Stimulated activated memory B cell treated with anti-CD40 and anti-IgM and Interleukin-4, amounts not matched to agents 10 μg/mL and 1 μg/mL and 100 μg/mL, for 72 hours (primary cell): ENCODE measurements around the gene BNC2.

Source experiments
- ATAC-seq: fragments of 150-1000 bp; cut with Tn5 transposase; 2 replicates; pipeline ENCODE4 v1.10.0; 2021
- H3K27ac Mint-ChIP-seq: one replicate; pipeline ENCODE4 v1.8.0; 2022; ENCODE audit warnings: mild to moderate bottlenecking, mixed read lengths
- H3K27me3 Mint-ChIP-seq: one replicate; pipeline ENCODE4 v1.8.0; 2022; ENCODE audit warnings: mixed read lengths
- H3K36me3 Mint-ChIP-seq: one replicate; pipeline ENCODE4 v1.8.0; 2022; ENCODE audit warnings: mixed read lengths
- H3K4me1 Mint-ChIP-seq: one replicate; pipeline ENCODE4 v1.8.0; 2022; ENCODE audit warnings: mixed read lengths
- H3K4me3 Mint-ChIP-seq: one replicate; pipeline ENCODE4 v1.8.0; 2022; ENCODE audit warnings: mild to moderate bottlenecking, moderate library complexity, mixed read lengths
- H3K9me3 Mint-ChIP-seq: one replicate; pipeline ENCODE4 v1.8.0; 2022; ENCODE audit warnings: mixed read lengths

Gene BNC2

GRCh38 chr9:16427873-16428427 lies 442.5 kb downstream of the BNC2 start:
- Mint-ChIP-seq H3K27me3 (no peaks in the 10 kb centered on the region), H3K4me1 (no peaks in the 10 kb centered on the region), H3K4me3 (no peak overlapping the region), H3K9me3 (no peaks in the 10 kb centered on the region), H3K27ac (no peak overlapping the region), H3K36me3 (no peaks in the 10 kb centered on the region)
- ATAC-seq = no peak

DNA sequence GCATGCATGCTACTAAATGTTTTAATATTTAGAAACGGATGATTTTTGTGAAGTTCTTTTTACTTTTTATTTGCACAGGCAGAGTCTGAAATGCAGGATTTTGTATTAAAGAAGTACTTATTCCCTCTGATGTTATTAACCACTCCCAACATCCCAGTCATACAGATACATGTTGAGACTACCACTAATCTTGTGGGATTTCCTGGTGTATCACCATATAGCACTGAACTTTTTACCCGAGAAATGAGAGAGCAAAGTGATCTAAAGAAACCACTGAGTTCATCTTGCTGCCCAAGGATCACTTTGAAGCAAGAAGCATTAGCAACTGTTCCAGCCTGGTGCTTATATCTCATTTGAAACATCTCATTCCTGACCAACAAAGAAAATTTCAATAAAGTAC lies 443.8 kb downstream of the BNC2 start:
- H3K27me3 Mint-ChIP-seq = no peaks in the 10 kb centered on the region
- ATAC-seq = no peak
- H3K4me3 Mint-ChIP-seq = no peak overlapping the region
- H3K9me3 Mint-ChIP-seq = no peaks in the 10 kb centered on the region
- H3K36me3 Mint-ChIP-seq = no peaks in the 10 kb centered on the region
- H3K4me1 Mint-ChIP-seq = no peaks in the 10 kb centered on the region
- H3K27ac Mint-ChIP-seq = no peak overlapping the region

DNA sequence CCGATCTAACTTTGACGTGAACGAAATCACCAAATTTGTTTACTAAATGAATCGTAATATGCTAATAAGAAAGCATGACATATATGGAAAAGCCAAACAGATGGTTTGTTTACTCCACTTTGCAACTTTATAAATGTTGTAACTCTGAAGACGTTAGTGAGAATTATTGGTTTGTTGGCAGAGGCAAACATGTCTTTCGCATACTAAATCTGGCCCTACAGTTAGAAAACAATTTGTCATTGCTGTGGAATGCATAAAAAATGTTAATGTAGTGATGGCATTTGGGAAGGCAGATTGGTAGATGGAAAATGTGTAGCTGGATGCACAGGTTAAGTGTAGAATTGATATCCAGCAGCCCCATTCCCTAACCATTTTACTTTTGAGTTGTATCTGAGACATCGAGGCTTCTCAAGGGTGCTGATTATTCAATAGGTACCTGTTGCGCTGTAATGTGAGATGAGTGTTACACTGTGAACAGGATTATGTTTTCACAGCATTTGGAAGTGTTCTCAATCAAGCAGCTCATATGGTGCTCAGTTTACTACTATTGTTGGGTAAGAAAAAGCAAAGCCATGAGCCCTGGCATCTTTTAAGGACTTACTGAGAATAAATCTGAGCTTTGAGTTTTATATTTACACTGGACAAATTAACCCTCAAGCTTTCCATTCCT lies 444.8 kb downstream of the BNC2 start:
- H3K27me3 Mint-ChIP-seq = no peaks in the 10 kb centered on the region
- no peaks in the 10 kb centered on the region for H3K36me3 Mint-ChIP-seq
- ATAC-seq = no peak
- H3K9me3 Mint-ChIP-seq = no peaks in the 10 kb centered on the region
- no peaks in the 10 kb centered on the region for H3K4me1 Mint-ChIP-seq
- H3K27ac Mint-ChIP-seq = no peak overlapping the region
- no peak overlapping the region for H3K4me3 Mint-ChIP-seq

- Mint-ChIP-seq H3K27ac (no peak overlapping the region), H3K4me3 (no peak overlapping the region), H3K9me3 (no peaks in the 10 kb centered on the region), H3K4me1 (no peaks in the 10 kb centered on the region), H3K27me3 (no peaks in the 10 kb centered on the region), H3K36me3 (no peaks in the 10 kb centered on the region)
- no peak for ATAC-seq
These were observed 448.4 kb downstream of the BNC2 start for GRCh38 chr9:16422114-16422513.

DNA sequence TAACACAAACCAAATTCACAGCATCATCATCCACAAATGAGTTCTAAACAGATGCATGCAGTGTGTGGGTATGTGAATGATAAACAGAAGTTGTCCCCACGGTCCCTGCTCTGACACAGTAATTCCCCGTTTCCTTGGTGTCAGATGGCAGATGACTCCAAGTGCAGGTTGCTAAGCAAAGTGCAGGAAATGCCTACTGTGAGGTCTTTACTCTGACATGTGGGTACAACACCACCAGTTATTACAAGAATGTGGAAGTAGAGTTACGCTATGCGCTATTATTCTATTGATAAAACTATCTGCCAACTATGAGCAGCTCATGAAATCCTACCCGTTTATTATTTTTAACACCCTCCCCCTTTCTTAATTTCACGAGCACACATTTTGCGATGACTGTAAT lies 448.9 kb downstream of the BNC2 start:
- no peaks in the 10 kb centered on the region for H3K4me1 Mint-ChIP-seq
- no peak overlapping the region for H3K27ac Mint-ChIP-seq
- H3K27me3 Mint-ChIP-seq = no peaks in the 10 kb centered on the region
- H3K36me3 Mint-ChIP-seq = no peaks in the 10 kb centered on the region
- no peaks in the 10 kb centered on the region for H3K9me3 Mint-ChIP-seq
- no peak for ATAC-seq
- H3K4me3 Mint-ChIP-seq = no peak overlapping the region

DNA sequence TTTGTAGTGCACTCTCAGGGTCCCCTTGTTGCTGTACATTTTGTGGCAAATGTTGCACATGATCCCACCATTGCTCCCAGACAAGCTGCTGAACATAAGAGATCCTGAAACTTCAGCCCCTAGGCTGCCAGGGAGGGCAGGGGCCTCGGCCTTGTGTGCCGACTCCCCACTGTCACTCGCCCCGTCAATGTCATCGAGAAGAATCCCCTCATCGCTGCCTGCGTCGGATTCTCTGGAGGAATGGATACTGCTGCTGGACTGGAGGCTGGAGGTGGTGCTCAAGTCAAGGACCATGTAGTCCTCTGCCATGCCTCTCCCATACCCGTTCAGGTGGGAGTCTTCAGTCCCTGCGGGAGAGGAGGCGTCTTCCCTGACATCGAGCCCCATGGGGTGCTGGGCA lies 451.3 kb downstream of the BNC2 start:
- no peak overlapping the region for H3K4me3 Mint-ChIP-seq
- H3K27ac Mint-ChIP-seq = no peak overlapping the region
- no peaks in the 10 kb centered on the region for H3K4me1 Mint-ChIP-seq
- no peaks in the 10 kb centered on the region for H3K9me3 Mint-ChIP-seq
- no peak for ATAC-seq
- no peaks in the 10 kb centered on the region for H3K36me3 Mint-ChIP-seq
- H3K27me3 Mint-ChIP-seq = no peaks in the 10 kb centered on the region

DNA sequence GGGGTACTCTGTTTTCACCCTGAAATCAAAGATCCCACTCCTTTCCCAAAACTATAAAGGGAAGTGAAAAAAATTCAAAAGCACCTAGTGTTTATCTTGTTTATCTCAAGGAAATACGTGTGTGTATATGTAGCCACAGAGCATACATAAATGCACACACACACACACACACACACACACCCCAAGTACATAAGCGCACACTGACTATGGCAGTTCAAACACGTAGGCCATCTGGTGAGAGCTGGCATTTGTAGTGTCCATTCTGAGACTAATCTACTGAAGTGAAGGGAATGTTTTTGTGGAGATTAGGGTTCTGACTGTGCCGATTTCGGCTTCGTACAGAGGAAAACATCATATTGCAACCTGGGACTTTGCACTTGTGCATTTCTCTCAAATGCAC lies 451.7 kb downstream of the BNC2 start:
- Mint-ChIP-seq H3K4me3 (no peak overlapping the region), H3K4me1 (no peaks in the 10 kb centered on the region), H3K27me3 (no peaks in the 10 kb centered on the region)

GRCh38 chr9:16417749-16418148 lies 452.7 kb downstream of the BNC2 start:
- H3K9me3 Mint-ChIP-seq = no peaks in the 10 kb centered on the region
- no peak for ATAC-seq
- no peaks in the 10 kb centered on the region for H3K36me3 Mint-ChIP-seq

More for the DNA sequence above, 451.7 kb downstream of the BNC2 start:
- Mint-ChIP-seq H3K9me3 (no peaks in the 10 kb centered on the region), H3K36me3 (no peaks in the 10 kb centered on the region), H3K27ac (no peak overlapping the region)
- ATAC-seq = no peak

DNA sequence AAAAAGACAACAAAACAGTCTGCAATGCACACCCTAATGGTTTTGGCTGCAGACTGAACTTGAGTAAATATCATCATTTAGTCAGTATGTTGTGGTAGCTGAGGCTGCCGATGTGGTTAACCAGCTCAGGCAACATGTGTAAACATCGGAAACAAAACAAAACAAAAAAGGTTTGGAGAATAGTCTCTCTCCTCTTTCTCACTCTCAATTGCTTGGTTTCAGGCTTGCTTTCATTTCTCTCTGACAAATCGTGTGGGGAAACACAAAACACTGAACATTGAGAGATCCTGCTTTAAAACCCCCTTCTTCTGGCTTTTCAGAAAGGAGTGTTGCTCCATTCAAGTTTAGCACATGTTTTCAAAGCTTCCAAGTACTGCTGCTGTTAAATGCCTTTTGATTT lies 453.3 kb downstream of the BNC2 start:
- Mint-ChIP-seq H3K36me3 (no peaks in the 10 kb centered on the region), H3K4me3 (no peak overlapping the region), H3K27ac (no peak overlapping the region), H3K4me1 (no peaks in the 10 kb centered on the region), H3K27me3 (no peaks in the 10 kb centered on the region), H3K9me3 (peaks cover 3% of the 10 kb centered on the region)
- ATAC-seq = no peak

More at GRCh38 chr9:16417749-16418148, 452.7 kb downstream of the BNC2 start:
- H3K27ac Mint-ChIP-seq = no peak overlapping the region
- H3K27me3 Mint-ChIP-seq = no peaks in the 10 kb centered on the region
- H3K4me3 Mint-ChIP-seq = no peak overlapping the region
- H3K4me1 Mint-ChIP-seq = no peaks in the 10 kb centered on the region

DNA sequence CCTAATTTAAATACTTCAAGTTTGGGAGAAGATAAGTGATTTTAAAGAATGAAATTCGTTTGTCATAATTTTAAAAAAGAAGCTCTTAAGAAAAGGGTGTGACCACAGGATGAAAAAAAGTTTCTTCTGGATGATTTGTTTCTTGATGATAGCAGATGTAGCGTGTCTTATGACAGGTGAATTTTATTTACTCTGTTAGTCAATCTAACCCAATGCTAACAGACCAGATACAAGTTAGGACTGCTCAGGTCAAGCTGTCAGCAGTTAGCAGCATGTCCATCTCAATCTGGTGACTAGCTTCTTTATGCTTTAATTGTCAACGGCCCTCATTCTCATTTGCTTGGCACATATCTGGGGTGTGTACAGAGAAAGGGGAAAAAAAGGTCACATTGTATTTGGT lies 456.0 kb downstream of the BNC2 start:
- H3K36me3 Mint-ChIP-seq = no peaks in the 10 kb centered on the region
- no peak overlapping the region for H3K27ac Mint-ChIP-seq
- peaks cover 3% of the 10 kb centered on the region for H3K9me3 Mint-ChIP-seq
- H3K4me3 Mint-ChIP-seq = no peak overlapping the region
- no peaks in the 10 kb centered on the region for H3K27me3 Mint-ChIP-seq
- ATAC-seq = no peak
- no peaks in the 10 kb centered on the region for H3K4me1 Mint-ChIP-seq

- ATAC-seq = no peak
- Mint-ChIP-seq H3K4me3 (no peak overlapping the region), H3K4me1 (no peaks in the 10 kb centered on the region), H3K27ac (no peak overlapping the region), H3K9me3 (peaks cover 3% of the 10 kb centered on the region), H3K27me3 (no peaks in the 10 kb centered on the region), H3K36me3 (no peaks in the 10 kb centered on the region)
These were observed 456.9 kb downstream of the BNC2 start for GRCh38 chr9:16413509-16414016.

DNA sequence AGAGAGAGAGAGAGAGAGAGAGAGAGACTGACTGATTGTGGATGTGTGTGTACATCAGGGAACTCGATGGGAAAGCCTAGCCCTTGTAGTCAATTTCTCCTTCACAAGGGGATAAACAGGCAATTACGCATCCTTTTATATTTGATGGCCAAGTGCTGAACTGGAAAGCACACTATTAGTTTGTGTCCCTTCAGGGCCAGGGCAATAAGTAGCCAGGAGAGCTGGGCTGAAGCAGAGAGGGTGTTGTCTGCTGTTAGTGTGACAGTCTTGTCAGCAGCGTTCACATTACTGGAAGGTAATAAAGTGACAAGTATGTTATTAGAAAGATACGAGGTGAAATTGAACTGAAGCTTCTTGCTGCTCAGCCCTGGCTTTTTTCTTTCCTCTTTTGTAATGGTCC lies 457.7 kb downstream of the BNC2 start:
- H3K36me3 Mint-ChIP-seq = no peaks in the 10 kb centered on the region
- no peak for ATAC-seq

DNA sequence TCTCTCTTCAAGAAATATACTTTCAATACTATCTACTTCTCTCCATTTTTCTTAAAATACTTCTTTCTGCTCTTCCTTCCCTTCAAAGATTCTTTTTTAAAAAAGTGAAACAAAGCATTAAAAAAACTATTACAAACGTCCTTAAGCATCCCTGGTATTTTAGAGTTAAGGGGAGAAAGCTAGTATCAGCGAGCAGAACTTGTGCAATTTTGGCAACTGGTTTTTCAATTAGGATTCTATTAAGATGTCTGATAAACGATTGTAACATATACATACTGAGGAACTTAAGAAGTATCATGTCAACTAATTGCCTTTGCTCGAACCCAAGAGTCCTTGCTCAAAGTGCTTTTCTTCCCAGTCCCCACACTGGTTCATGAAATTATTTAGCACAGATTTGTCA lies 459.2 kb downstream of the BNC2 start:
- H3K4me1 Mint-ChIP-seq = no peaks in the 10 kb centered on the region
- no peaks in the 10 kb centered on the region for H3K27me3 Mint-ChIP-seq
- ATAC-seq = no peak
- no peak overlapping the region for H3K4me3 Mint-ChIP-seq
- H3K36me3 Mint-ChIP-seq = no peaks in the 10 kb centered on the region
- H3K9me3 Mint-ChIP-seq = peaks cover 3% of the 10 kb centered on the region
- no peak overlapping the region for H3K27ac Mint-ChIP-seq

More for the DNA sequence above, 457.7 kb downstream of the BNC2 start:
- no peaks in the 10 kb centered on the region for H3K27me3 Mint-ChIP-seq
- no peak overlapping the region for H3K27ac Mint-ChIP-seq
- no peaks in the 10 kb centered on the region for H3K4me1 Mint-ChIP-seq
- no peak overlapping the region for H3K4me3 Mint-ChIP-seq
- peaks cover 3% of the 10 kb centered on the region for H3K9me3 Mint-ChIP-seq

GRCh38 chr9:16410601-16411280 lies 459.7 kb downstream of the BNC2 start:
- Mint-ChIP-seq H3K4me1 (no peaks in the 10 kb centered on the region), H3K9me3 (peaks cover 3% of the 10 kb centered on the region), H3K36me3 (no peaks in the 10 kb centered on the region), H3K27me3 (no peaks in the 10 kb centered on the region), H3K27ac (no peak overlapping the region), H3K4me3 (no peak overlapping the region)
- ATAC-seq = no peak

GRCh38 chr9:16407617-16408016 lies 462.9 kb downstream of the BNC2 start:
- no peak for ATAC-seq
- H3K27me3 Mint-ChIP-seq = no peaks in the 10 kb centered on the region
- H3K9me3 Mint-ChIP-seq = peaks cover 5% of the 10 kb centered on the region
- H3K4me1 Mint-ChIP-seq = no peaks in the 10 kb centered on the region
- H3K36me3 Mint-ChIP-seq = no peaks in the 10 kb centered on the region
- H3K27ac Mint-ChIP-seq = no peak overlapping the region
- no peak overlapping the region for H3K4me3 Mint-ChIP-seq
